Measurements from ENCODE around the gene KRT17. TPM values are rescaled to one million over a fixed set of nuclear protein-coding genes. Genes with fewer than 3 reads are reported as not detected.
A peak's percentile ranks its signal among the peaks of the same experiment; 100 is the strongest.
"Not testable (repeated sequence)": the region's sequence is repeated elsewhere in the genome, so short reads cannot be mapped to it uniquely, and the experiment has no call there.

KRT17 gene
- total RNA-seq, 1 donor from 2014 or later = 216 TPM

- Histone ChIP-seq H3K4me3 (ENCODE audit: low read depth, low read length) (no peak overlapping the region), H3K36me3 (ENCODE audit: control insufficient read depth, insufficient read depth, low read length) (no peaks in the 10 kb centered on the region), H3K27me3 (ENCODE audit: control insufficient read depth, insufficient read depth, low read length) (peaks cover 4% of the 10 kb centered on the region)
- TF ChIP-seq, protein P1, sequence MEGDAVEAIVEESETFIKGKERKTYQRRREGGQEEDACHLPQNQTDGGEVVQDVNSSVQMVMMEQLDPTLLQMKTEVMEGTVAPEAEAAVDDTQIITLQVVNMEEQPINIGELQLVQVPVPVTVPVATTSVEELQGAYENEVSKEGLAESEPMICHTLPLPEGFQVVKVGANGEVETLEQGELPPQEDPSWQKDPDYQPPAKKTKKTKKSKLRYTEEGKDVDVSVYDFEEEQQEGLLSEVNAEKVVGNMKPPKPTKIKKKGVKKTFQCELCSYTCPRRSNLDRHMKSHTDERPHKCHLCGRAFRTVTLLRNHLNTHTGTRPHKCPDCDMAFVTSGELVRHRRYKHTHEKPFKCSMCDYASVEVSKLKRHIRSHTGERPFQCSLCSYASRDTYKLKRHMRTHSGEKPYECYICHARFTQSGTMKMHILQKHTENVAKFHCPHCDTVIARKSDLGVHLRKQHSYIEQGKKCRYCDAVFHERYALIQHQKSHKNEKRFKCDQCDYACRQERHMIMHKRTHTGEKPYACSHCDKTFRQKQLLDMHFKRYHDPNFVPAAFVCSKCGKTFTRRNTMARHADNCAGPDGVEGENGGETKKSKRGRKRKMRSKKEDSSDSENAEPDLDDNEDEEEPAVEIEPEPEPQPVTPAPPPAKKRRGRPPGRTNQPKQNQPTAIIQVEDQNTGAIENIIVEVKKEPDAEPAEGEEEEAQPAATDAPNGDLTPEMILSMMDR (IDR thresholded peaks at IDR 0.05; ENCODE audit: insufficient read depth, low read length, poor library complexity, severe bottlenecking) = no peak
- DNase-seq (ENCODE audit: low read depth) = no peak
Measured at GRCh38 chr17:41610965-41611640, 13.3 kb downstream of the KRT17 start.

- not testable (repeated sequence) for DNase-seq (ENCODE audit: low read depth); H3K27me3 ChIP-seq (ENCODE audit: control insufficient read depth, insufficient read depth, low read length); H3K36me3 ChIP-seq (ENCODE audit: control insufficient read depth, insufficient read depth, low read length); H3K4me3 ChIP-seq (ENCODE audit: low read depth, low read length)
- TF ChIP-seq, protein P1 (IDR thresholded peaks at IDR 0.05; ENCODE audit: insufficient read depth, low read length, poor library complexity, severe bottlenecking) = peak; percentile 20
Measured at GRCh38 chr17:41610061-41610517, 14.3 kb downstream of the KRT17 start.

DNA sequence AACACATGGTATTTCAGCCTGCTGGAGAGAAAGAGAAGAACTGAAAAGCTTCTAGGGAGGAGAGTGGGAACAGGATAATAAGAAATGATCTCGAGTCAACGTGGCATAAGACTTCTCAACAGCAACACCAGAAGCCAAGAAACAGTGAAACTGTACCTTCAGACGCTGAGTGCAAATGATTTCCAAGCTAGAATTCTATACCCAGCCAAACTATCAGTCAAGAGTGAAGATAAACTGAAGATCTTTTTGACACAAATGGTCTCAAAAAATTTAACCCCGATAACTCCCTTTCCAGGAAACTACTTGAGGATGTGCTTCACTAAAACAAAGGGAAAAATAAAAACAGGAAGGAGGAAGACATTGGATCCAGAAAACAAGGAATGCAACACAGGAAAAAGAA, 17.4 kb downstream of the KRT17 start:
- H3K27me3 ChIP-seq (ENCODE audit: control insufficient read depth, insufficient read depth, low read length); DNase-seq (ENCODE audit: low read depth); H3K36me3 ChIP-seq (ENCODE audit: control insufficient read depth, insufficient read depth, low read length); H3K4me3 ChIP-seq (ENCODE audit: low read depth, low read length): not testable (repeated sequence)

GRCh38 chr17:41602524-41602923, 21.9 kb downstream of the KRT17 start:
- Histone ChIP-seq H3K4me3 (ENCODE audit: low read depth, low read length) (no peak overlapping the region), H3K36me3 (ENCODE audit: control insufficient read depth, insufficient read depth, low read length) (no peaks in the 10 kb centered on the region), H3K27me3 (ENCODE audit: control insufficient read depth, insufficient read depth, low read length) (peaks cover 2% of the 10 kb centered on the region)
- no peak for DNase-seq (ENCODE audit: low read depth)
- TF ChIP-seq, protein P1 (IDR thresholded peaks at IDR 0.05; ENCODE audit: insufficient read depth, low read length, poor library complexity, severe bottlenecking) = no peak

DNA sequence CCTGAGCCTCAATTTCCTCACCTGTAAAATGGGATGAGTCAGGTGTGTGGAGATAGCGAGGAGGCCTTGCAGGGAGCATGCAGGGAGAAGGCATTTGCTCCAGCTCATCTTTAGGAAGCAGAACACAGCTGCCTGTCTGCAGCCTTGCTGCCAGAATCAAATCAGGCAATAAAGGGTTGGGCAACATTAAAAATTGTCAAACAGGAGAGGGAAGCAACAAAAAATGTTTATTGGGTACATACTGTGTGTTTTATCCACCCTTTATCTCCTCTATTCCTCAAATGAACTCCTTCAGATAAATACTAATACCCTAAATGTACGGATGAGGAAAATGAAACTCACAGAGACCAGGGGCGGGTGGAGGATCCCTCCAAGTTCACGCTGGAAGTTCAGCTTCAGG, 24.1 kb downstream of the KRT17 start:
- Histone ChIP-seq H3K4me3 (ENCODE audit: low read depth, low read length) (no peak overlapping the region), H3K27me3 (ENCODE audit: control insufficient read depth, insufficient read depth, low read length) (peaks cover 3% of the 10 kb centered on the region), H3K36me3 (ENCODE audit: control insufficient read depth, insufficient read depth, low read length) (no peaks in the 10 kb centered on the region)
- TF ChIP-seq, protein P1 (IDR thresholded peaks at IDR 0.05; ENCODE audit: insufficient read depth, low read length, poor library complexity, severe bottlenecking) = no peak
- no peak for DNase-seq (ENCODE audit: low read depth)

DNA sequence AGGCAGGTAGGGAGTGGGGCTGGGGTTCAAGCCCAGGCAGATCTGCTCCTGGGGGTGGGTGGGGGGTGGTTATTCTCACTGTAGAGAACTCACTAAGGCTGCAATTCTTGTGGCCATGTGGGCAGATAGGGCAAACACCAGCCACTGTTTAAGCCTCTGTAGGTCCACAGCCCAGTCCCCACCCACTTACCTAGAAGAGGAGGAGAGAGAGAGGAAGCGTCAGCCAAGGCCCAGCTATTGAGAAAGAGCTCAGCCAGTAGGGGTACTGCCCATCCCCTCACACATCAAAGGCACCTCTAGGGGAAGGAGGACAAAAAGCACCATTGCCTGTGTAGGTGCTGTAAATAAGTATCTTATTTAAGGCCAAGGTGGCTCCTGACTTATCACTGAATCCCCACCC, 24.7 kb downstream of the KRT17 start:
- TF ChIP-seq, protein P1 (IDR thresholded peaks at IDR 0.05; ENCODE audit: insufficient read depth, low read length, poor library complexity, severe bottlenecking) = no peak
- Histone ChIP-seq H3K4me3 (ENCODE audit: low read depth, low read length) (no peak overlapping the region), H3K27me3 (ENCODE audit: control insufficient read depth, insufficient read depth, low read length) (peaks cover 7% of the 10 kb centered on the region), H3K36me3 (ENCODE audit: control insufficient read depth, insufficient read depth, low read length) (no peaks in the 10 kb centered on the region)
- no peak for DNase-seq (ENCODE audit: low read depth)
